Neural crest cell (in vitro differentiated cells): ENCODE data around the gene CDK5RAP2. TPM values are rescaled to one million over a fixed set of nuclear protein-coding genes. Genes with fewer than 3 reads are reported as not detected.

Experiments used
- DNase-seq: peaks from one replicate; pipeline ENCODE4 v3.0.0; 2021; ENCODE audit warnings: low read depth, mixed read lengths, low spot score
- H3K27ac Mint-ChIP-seq: one replicate; pipeline ENCODE4 v1.8.0; 2021; ENCODE audit warnings: mild to moderate bottlenecking, mixed read lengths; ENCODE audit not compliant: unreplicated experiment
- H3K27me3 Mint-ChIP-seq: 2 replicates; pipeline ENCODE4 v1.8.0; 2021; ENCODE audit warnings: low read depth, mild to moderate bottlenecking, mixed read lengths
- H3K36me3 Mint-ChIP-seq: 2 replicates; pipeline ENCODE4 v1.8.0; 2021; ENCODE audit warnings: low read depth, mild to moderate bottlenecking, mixed read lengths
- H3K4me1 Mint-ChIP-seq: 2 replicates; pipeline ENCODE4 v1.8.0; 2021; ENCODE audit warnings: mixed read lengths
- H3K4me3 Mint-ChIP-seq: one replicate; pipeline ENCODE4 v1.8.0; 2021; ENCODE audit warnings: mild to moderate bottlenecking, mixed read lengths
- H3K9me3 Mint-ChIP-seq: 2 replicates; pipeline ENCODE4 v1.8.0; 2021; ENCODE audit warnings: mixed read lengths
- total RNA-seq: library from RNA; stranded (reverse); gene quantifications from 2 replicates; pipeline ENCODE4 v1.2.1, GENCODE V29; 2021
- TF ChIP-seq, protein P1 (sequence below): fragments of 200-600 bp; sonication (generic); conservative IDR thresholded peaks from 2 replicates; pipeline ENCODE4 v1.5.0; 2021; ENCODE audit warnings: antibody characterized with exemption, mild to moderate bottlenecking

Gene CDK5RAP2
- total RNA-seq, 1 donor from 2014 or later: 116 TPM

DNA sequence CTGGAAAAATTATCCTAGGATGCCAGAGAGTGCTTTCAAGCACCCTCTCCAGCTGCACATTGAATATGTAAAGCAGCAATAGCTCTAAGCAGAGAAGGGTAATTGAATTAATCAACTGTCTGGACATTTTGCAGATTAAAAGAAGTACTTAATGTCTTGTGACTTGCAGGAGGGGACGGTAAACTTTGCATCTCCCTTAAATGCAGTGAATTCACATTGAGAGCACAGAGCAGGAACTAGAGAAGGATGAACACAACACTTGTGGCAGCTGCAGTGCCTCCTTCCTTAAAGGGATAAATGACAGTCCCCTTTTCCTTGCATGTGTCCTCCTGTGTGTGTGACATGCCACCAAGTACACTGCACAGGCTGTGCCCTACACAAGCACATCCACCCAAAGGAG, 7.4 kb upstream of the CDK5RAP2 start:
- TF ChIP-seq, protein P1, sequence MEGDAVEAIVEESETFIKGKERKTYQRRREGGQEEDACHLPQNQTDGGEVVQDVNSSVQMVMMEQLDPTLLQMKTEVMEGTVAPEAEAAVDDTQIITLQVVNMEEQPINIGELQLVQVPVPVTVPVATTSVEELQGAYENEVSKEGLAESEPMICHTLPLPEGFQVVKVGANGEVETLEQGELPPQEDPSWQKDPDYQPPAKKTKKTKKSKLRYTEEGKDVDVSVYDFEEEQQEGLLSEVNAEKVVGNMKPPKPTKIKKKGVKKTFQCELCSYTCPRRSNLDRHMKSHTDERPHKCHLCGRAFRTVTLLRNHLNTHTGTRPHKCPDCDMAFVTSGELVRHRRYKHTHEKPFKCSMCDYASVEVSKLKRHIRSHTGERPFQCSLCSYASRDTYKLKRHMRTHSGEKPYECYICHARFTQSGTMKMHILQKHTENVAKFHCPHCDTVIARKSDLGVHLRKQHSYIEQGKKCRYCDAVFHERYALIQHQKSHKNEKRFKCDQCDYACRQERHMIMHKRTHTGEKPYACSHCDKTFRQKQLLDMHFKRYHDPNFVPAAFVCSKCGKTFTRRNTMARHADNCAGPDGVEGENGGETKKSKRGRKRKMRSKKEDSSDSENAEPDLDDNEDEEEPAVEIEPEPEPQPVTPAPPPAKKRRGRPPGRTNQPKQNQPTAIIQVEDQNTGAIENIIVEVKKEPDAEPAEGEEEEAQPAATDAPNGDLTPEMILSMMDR: no peak
- Mint-ChIP-seq H3K36me3 (no peaks in the 10 kb centered on the region), H3K4me1 (peaks cover 38% of the 10 kb centered on the region), H3K27ac (no peak overlapping the region), H3K9me3 (no peaks in the 10 kb centered on the region), H3K4me3 (no peak overlapping the region), H3K27me3 (no peaks in the 10 kb centered on the region)
- no peak for DNase-seq

DNA sequence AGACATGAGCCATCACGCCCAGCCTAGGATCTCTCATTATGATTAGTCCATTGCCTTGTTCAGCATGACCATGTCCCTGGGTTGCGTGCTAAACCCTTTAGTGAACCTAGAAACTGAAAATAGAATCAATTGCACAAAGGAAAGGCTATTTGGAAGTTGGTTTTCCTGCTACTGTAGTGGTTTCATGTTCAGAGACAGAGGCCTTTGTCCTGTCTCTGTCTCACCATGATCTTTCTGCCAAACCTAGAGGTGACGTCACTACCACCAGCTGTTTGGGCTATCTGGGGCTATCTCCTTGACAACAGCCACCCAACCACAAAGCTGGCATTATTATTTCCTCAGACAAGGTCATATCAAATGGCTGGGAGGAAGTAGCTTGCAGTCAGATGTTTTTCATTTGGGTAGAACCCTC, 4.0 kb upstream of the CDK5RAP2 start:
- TF ChIP-seq, protein P1: no peak
- H3K9me3 Mint-ChIP-seq: peaks cover 3% of the 10 kb centered on the region
- peaks cover 3% of the 10 kb centered on the region for H3K36me3 Mint-ChIP-seq
- no peaks in the 10 kb centered on the region for H3K27me3 Mint-ChIP-seq
- H3K4me1 Mint-ChIP-seq: peaks cover 53% of the 10 kb centered on the region
- peak overlapping the region; percentile 64 for H3K4me3 Mint-ChIP-seq
- H3K27ac Mint-ChIP-seq: peak overlapping the region; percentile 78
- peak; percentile 41 for DNase-seq

DNA sequence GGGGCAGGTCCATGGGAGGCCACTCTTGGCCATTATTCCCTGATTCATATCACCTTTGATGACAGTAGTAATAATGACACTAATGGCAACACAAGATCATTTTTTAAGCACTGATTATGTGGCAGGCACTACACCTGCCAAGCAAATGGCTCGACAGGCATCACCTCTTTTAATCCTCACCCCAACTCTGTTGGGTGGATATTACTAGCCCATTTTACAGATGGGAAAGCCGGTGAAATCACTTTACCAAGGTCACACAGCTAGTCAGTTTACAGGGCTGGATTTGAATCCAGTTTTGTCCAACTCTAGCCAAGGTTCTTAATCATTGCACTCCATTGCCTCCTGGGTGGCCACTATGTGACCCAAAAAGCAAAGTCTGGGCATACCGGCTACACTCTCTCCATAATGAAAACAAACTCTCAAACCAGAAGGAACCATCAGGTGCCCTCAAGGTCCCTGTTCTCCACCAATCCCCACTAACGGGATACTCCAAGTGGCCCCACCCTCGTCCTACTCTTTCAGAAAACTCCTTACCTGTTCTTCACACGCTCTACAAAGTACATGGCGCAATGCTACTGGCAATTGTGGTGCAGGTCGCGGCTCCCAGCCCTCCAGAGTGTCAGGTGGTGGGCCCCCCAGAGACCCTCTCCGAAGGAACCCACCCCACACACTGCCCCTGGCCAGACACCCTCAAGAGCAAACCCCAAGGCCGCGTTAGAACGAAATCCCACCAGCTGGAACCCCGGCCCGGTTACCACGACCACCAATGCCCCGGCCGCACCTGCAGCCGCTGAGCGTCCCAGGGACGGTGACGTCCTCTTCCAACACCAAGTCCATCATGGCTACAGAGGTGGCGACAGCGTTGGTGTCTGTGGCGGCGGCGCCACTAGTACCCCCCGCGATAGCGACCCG, 572 bp downstream of the CDK5RAP2 start:
- H3K9me3 Mint-ChIP-seq: peaks cover 3% of the 10 kb centered on the region
- TF ChIP-seq, protein P1: no peak

DNA sequence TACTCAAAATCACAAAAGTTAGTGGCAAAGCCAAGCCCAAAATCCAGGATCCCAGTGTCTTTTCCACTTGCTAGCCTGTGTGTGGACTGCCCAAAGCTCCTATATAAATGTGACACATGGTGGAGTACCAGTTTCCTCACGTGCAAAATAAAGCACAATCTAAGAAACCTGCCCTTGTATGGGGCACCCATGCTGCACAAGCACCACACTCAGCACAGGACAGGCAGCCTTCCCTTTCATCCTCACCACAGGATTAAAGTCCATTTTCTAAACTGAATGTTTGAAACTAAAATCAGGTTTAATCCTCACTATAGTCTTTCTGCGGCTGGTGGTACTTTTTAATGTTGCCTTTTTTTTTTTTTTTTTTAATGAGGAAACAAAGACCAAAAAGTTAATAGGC, 5.5 kb downstream of the CDK5RAP2 start:
- Mint-ChIP-seq H3K36me3 (peaks cover 5% of the 10 kb centered on the region), H3K4me1 (peaks cover 23% of the 10 kb centered on the region)

More for the DNA sequence above, 572 bp downstream of the CDK5RAP2 start:
- Mint-ChIP-seq H3K36me3 (peaks cover 6% of the 10 kb centered on the region), H3K4me1 (peaks cover 45% of the 10 kb centered on the region), H3K27ac (peak overlapping the region; percentile 96), H3K27me3 (no peaks in the 10 kb centered on the region), H3K4me3 (peak overlapping the region; percentile 99)
- DNase-seq: no peak

DNA sequence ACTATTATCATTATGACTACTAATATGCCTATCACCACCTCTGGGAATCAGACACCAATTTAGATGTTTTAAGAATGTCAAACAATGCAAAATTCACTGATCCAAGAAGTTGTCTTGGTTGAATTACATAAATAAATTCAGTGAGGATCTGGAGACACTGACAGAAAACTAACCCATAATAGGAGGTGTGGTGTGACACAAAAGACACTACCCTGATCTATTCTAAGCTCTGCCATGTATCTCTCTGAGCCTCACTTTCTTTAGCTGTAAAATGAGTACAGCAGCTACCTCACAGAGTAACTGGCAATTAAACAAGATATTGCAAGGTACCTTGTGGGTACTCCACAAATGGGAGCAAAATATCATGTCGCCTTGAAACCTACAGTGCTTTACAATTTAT, 7.5 kb downstream of the CDK5RAP2 start:
- Mint-ChIP-seq H3K27me3 (no peaks in the 10 kb centered on the region), H3K27ac (no peak overlapping the region), H3K4me1 (peaks cover 8% of the 10 kb centered on the region), H3K36me3 (peaks cover 9% of the 10 kb centered on the region), H3K4me3 (no peak overlapping the region), H3K9me3 (no peaks in the 10 kb centered on the region)
- TF ChIP-seq, protein P1: no peak
- DNase-seq: no peak

More for the DNA sequence above, 5.5 kb downstream of the CDK5RAP2 start:
- H3K27ac Mint-ChIP-seq: no peak overlapping the region
- H3K27me3 Mint-ChIP-seq: no peaks in the 10 kb centered on the region
- no peaks in the 10 kb centered on the region for H3K9me3 Mint-ChIP-seq
- TF ChIP-seq, protein P1: no peak
- no peak for DNase-seq
- H3K4me3 Mint-ChIP-seq: no peak overlapping the region
